ENCODE measurements around the gene COMT. TPM values are rescaled to one million over a fixed set of nuclear protein-coding genes. Genes with fewer than 3 reads are reported as not detected.

The COMT gene
- total RNA-seq, 1 experiment from 2014 or later, result 1.7 TPM

DNA sequence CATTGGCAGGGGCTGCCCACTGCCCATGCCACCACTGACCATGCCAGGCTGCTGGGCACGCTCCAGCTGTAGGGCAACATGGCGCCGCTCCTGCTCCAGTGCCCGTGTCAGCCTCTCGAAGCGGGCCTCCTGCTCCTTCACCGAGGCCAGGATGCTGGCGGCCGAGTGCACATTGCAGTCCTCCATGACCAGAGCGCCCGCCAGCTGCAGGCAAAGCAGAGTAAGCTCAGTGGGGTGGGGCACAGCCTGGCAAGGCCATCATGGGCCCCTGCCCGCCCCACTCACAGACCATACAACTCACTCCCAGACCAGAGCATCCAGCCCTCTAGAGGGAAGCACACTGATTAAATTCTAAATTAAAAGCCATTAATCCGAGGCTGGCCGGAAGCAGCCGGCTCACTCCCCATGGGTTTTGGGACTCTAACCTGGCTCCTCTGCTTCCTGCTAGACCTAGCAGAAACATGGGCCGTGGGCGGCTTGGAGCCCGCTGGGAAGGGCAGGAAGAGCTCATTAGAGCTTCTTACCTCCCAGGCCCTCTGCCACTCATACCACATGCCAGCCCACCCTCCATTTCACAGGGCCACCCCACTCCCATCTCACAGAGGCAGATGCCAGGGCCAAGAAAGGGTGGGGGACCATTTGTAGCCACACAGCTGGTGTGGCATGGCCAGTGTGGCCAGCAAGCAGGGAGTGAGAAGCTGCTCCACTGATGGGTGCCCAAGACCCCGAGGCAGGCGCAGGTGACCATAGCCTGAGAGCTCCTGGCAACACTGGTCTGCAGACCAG lies 49.2 kb downstream of the COMT start:
- Histone ChIP-seq H3K36me3 (replicated peaks; ENCODE audit: control insufficient read depth, insufficient read depth, low read length) (no peaks in the 10 kb centered on the region), H3K27me3 (ENCODE audit: control insufficient read depth, insufficient read depth, low read length) (no peaks in the 10 kb centered on the region), H3K4me3 (ENCODE audit: insufficient read depth, low read depth, low read length) (no peak overlapping the region)
- DNase-seq, result no peak

DNA sequence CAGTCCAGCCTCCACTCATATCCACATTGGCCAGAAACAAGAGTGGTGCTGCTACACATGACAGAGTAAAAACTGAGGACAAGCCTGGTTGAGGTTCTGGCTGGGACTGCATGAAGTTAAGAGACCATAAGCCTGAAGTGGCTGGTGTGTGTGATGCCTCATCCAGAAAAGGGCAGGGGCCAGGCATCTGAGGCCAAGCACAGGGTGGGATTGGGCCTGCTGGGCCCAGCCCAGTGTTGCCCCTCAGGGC lies 49.7 kb downstream of the COMT start:
- Histone ChIP-seq H3K4me3 (ENCODE audit: insufficient read depth, low read depth, low read length) (no peak overlapping the region), H3K36me3 (replicated peaks; ENCODE audit: control insufficient read depth, insufficient read depth, low read length) (no peaks in the 10 kb centered on the region), H3K27me3 (ENCODE audit: control insufficient read depth, insufficient read depth, low read length) (no peaks in the 10 kb centered on the region)
- no peak for DNase-seq

DNA sequence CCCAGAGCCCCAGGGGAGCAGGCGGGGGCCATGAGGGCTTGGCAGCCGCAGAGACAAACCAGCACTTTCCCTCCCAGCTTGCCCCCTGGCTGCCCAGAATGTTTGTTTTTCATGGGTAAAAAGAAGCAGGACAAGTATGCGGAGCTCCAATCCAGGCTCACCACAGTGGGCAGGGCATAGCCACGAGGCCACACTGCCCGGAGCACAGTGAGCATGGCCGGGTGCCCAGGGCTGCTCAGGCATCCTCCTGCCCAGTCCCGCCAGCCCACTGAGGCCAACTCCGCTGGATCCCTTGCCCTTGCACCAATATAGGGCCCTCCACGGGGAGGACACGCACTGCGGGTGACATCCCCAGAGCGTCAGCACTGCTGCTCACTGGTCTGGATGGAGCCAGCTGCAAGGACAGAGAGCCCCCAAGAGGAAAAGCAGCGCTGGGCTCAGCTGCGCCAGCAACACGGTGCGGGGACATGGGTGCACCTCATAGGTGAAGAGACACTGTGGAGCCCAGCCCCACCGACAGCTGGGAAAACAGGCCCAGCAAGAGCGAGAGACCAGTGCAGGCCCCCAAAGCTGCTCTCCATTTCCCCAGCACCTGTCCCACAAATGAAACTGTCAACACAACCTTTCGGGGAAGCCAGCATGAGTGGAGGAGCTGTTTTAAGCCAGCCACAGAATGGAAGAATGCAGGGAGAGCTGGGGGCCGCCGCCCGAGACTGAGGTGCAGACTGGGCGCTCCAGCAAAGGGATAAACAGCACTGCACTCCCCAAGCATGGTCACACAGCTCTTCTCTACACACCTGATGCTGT lies 50.3 kb downstream of the COMT start:
- no peak for DNase-seq
- Histone ChIP-seq H3K4me3 (ENCODE audit: insufficient read depth, low read depth, low read length) (no peak overlapping the region), H3K27me3 (ENCODE audit: control insufficient read depth, insufficient read depth, low read length) (no peaks in the 10 kb centered on the region), H3K36me3 (replicated peaks; ENCODE audit: control insufficient read depth, insufficient read depth, low read length) (no peaks in the 10 kb centered on the region)

DNA sequence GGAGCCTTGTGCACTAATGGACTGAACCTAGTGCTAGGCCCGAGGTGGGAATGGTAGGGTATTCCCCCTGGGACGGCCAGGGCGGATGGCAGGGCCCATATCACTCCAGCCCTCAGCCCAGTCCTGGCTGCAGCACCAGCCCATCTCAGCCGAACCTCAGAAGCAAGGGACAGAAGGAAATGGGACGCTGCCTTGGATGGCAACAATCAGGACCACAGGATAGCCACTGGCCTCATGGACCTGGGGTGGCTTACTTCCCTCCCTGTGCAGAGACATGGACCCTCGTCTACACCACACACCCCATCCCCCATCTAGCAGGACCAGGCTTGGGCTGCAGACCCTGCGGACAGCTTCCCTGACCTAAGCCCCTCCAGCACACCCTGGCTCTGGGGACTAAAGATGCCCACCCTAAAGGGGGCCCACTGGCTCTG lies 50.9 kb downstream of the COMT start:
- H3K36me3 ChIP-seq (replicated peaks; ENCODE audit: control insufficient read depth, insufficient read depth, low read length), result no peaks in the 10 kb centered on the region
- no peak for DNase-seq
- H3K4me3 ChIP-seq (ENCODE audit: insufficient read depth, low read depth, low read length), result no peak overlapping the region
- H3K27me3 ChIP-seq (ENCODE audit: control insufficient read depth, insufficient read depth, low read length), result no peaks in the 10 kb centered on the region

DNA sequence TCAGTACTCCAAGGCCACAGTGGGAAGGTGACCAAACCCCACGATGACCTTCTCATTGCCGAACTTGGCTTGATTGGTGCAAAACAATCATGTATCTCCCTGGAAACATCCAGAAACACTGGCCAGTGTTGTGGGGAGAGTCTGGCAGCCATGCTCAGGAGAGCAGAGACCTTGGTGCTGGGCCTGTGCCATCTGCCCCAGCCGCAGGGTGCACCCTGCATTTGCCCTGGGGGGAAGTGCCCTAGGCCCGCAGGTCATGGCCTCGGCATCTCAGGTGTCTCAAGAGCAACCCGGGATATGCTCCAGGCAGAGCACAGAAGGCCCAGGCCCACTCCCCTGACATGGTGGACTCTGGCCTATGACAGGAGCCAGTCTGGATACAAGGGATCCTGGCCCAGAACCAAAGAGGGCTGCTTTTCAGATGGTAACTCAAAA lies 51.4 kb downstream of the COMT start:
- H3K4me3 ChIP-seq (ENCODE audit: insufficient read depth, low read depth, low read length), result no peak overlapping the region
- no peaks in the 10 kb centered on the region for H3K36me3 ChIP-seq (replicated peaks; ENCODE audit: control insufficient read depth, insufficient read depth, low read length)
- no peak for DNase-seq
- no peaks in the 10 kb centered on the region for H3K27me3 ChIP-seq (ENCODE audit: control insufficient read depth, insufficient read depth, low read length)

DNA sequence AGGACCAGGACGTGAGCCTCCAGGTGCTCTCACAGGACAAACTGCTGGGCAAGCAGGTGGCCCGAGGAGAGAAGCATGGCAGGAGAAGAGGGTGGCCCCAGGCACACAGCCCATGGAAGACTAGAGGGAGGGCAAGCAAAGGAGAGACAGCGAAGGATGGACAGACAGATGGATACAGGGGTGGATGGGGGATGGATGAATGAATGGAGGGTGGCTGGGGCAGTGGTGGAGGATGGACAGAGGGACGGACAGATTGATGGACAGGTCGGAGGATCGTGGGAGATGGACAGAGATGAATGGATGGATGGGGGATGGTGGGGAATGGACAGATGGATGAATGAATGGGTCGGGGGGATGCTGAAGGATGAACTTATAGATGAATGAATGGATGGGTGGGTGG lies 52.4 kb downstream of the COMT start:
- Histone ChIP-seq H3K4me3 (ENCODE audit: insufficient read depth, low read depth, low read length) (no peak overlapping the region), H3K36me3 (replicated peaks; ENCODE audit: control insufficient read depth, insufficient read depth, low read length) (no peaks in the 10 kb centered on the region)
- DNase-seq, result no peak

DNA sequence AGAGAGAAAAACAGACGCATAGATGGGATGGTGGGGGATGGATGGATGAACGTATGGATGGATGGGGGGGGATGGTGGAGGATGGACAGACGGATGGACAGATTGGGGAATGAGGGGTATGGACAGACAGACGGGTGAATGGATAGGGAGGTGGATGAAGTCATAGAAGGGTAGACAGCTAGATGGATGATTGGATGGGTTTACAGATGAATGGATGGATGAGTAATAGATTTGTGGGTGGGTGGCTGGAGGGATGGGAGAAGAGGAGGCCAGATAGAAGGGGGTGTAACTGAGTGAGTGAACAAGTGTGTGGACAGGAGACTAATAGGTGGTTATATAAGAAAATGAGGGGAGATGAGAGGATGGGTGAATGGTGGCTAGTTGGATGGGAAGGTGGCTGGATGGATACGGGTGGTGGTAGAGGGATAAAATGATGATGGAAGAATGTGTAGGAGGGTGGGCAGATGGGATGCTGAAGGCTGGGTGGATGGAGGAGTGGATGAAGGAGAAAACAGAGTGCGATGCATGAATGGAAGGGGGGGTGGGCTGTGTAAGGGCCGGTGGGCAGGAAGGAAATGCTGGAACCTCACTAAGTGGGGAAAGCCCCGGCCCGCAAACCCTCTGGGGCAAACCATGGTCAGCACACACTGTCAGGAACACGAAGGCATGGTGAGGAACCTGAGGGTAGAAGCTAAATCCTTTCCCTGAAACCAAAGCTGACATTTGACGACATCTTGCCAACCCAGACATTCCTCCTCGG lies 53.5 kb downstream of the COMT start:
- DNase-seq, result no peak
- H3K36me3 ChIP-seq (replicated peaks; ENCODE audit: control insufficient read depth, insufficient read depth, low read length), result no peaks in the 10 kb centered on the region
- H3K4me3 ChIP-seq (ENCODE audit: insufficient read depth, low read depth, low read length), result no peak overlapping the region
- H3K27me3 ChIP-seq (ENCODE audit: control insufficient read depth, insufficient read depth, low read length), result no peaks in the 10 kb centered on the region

More for the DNA sequence above, 52.4 kb downstream of the COMT start:
- H3K27me3 ChIP-seq (ENCODE audit: control insufficient read depth, insufficient read depth, low read length), result no peaks in the 10 kb centered on the region

DNA sequence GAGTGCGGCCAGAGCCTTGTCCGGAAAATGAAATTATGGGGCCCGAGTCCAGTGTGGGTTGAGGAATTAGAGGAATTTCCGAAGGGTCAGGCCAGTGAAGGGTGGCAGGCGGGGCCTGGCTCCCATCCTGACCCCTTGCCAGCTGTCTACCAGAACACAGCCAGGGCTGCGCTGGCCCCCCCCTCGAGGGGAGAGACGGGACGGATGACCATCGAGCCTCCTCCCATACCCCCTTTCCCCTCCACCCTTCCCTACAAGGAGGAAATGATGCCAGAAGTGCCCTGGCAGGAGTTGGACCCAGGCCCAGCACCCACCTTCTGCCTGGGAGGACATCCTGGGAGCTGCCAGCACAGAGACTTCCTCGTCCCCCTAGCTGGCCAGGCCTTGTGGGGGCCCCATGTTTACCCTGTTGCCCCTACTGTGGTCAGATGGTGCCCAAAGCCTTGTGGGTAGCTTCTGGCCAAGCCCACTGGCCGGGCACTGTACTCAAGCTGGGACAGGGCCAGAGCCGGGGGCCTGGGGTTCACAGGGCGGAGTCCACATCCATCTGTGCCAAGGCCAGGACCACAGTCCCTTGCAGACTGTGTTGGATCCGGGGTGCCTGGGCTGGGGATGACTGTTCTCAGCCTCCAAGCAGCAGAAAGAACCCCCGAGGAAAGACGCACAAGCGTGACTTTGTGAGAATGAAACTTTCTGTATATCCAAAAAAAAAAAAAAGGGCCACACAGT lies 54.2 kb downstream of the COMT start:
- Histone ChIP-seq H3K4me3 (ENCODE audit: insufficient read depth, low read depth, low read length) (no peak overlapping the region), H3K36me3 (replicated peaks; ENCODE audit: control insufficient read depth, insufficient read depth, low read length) (no peaks in the 10 kb centered on the region), H3K27me3 (ENCODE audit: control insufficient read depth, insufficient read depth, low read length) (no peaks in the 10 kb centered on the region)
- no peak for DNase-seq

DNA sequence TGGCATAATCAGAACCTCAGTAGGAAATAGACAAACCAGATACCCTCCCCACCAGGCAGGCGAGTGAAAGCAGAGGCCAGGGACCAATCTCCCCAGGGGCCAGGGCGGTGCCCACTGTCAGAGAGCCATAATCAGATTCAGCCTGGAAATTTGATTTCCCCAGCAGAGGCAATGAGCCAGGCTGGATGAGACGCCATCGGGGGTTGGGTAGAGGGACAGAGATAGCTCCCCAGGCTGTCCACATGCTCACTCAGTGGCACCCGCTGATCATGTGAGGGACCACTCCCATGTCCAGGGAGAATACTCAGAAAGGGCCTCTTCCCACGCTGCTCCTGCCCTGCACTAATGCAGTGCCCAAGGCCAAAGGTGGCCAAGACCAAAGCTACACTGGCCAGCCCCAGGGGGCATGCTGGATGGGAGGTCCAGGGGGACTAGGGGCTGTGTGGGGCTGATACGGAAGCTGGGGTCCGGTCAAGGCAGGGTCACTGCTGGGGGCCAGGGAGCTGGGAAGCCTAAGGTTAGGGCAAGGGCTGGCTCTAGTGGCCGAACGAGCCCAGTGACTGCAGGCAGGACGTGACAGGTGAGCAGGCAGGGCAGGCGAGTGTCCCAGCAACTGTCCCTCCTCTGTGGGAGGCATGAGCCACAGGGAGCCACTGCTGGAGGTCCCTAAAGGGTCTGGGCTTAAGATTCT lies 55.3 kb downstream of the COMT start:
- no peak for DNase-seq
- Histone ChIP-seq H3K27me3 (ENCODE audit: control insufficient read depth, insufficient read depth, low read length) (no peaks in the 10 kb centered on the region), H3K36me3 (replicated peaks; ENCODE audit: control insufficient read depth, insufficient read depth, low read length) (no peaks in the 10 kb centered on the region), H3K4me3 (ENCODE audit: insufficient read depth, low read depth, low read length) (no peak overlapping the region)

DNA sequence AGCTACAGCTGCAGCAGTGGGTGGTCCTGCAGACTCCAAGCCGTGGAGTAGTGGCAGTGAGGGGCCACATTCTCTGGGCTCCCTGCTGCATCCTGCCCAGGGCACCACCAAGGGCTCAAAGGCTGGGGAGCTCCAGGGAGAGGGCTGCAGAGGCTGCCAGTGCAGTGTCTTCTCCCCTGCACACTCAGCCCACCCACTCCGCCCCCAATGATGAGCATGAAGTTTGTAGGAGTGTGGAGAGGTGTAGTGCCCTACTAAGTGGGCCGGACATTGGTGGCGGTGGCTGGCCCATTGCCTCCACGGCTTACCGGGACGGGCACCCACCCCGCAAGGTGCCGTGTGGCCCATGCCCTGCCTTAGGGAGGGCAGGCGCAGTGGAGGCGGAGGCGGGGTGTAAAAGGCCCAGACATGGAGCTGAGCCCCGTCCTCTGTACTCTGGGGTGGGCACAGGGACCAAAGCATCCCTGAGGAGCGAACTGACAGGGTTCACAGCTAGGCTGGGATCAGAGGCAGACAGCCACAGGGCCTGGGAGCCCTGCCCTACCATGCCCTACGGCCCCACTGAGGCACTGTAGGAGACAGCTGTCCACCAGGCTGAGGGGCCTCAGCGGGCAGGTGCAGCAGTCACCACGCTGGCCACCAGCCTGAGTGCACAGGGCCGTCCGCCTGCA lies 56.1 kb downstream of the COMT start:
- no peak for DNase-seq
- H3K36me3 ChIP-seq (replicated peaks; ENCODE audit: control insufficient read depth, insufficient read depth, low read length), result no peaks in the 10 kb centered on the region
- no peak overlapping the region for H3K4me3 ChIP-seq (ENCODE audit: insufficient read depth, low read depth, low read length)
- H3K27me3 ChIP-seq (ENCODE audit: control insufficient read depth, insufficient read depth, low read length), result no peaks in the 10 kb centered on the region

DNA sequence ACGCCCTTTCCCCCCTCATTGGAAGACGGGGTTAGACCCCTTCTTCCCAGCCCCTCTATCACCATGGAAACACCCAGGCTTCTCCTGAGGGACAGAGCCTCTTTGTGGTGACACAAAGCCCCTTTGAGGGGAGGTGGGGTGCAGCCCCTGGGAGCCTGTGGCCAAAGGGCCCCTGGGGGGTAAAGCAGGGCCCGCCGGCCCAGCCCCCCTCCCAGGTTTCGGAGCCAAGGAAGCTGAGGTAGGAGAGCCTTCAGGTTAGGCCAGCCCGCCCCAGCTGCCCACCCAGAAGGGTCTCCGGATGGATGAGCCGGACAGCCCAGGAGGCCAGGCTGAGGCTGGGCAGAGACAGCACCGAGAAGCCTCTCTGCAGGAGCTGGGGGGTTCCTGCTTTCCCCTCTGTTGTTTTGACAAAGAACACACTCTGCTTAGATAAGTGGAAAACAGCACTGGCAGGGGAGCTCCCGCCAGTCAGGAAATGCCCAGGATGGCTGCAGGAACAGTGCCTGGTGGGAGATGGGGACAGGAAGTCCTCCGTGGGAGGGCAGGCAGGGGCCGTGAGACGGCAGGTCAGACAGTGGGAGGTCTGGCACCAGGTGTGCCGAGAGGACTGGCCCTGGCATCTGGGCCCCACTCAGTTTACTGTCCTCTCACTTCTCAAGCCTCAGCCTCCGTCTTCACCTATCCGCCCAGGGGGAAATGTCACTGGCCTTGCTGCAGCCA lies 56.8 kb downstream of the COMT start:
- Histone ChIP-seq H3K36me3 (replicated peaks; ENCODE audit: control insufficient read depth, insufficient read depth, low read length) (no peaks in the 10 kb centered on the region), H3K4me3 (ENCODE audit: insufficient read depth, low read depth, low read length) (no peak overlapping the region), H3K27me3 (ENCODE audit: control insufficient read depth, insufficient read depth, low read length) (no peaks in the 10 kb centered on the region)
- DNase-seq, result peak; percentile 76

DNA sequence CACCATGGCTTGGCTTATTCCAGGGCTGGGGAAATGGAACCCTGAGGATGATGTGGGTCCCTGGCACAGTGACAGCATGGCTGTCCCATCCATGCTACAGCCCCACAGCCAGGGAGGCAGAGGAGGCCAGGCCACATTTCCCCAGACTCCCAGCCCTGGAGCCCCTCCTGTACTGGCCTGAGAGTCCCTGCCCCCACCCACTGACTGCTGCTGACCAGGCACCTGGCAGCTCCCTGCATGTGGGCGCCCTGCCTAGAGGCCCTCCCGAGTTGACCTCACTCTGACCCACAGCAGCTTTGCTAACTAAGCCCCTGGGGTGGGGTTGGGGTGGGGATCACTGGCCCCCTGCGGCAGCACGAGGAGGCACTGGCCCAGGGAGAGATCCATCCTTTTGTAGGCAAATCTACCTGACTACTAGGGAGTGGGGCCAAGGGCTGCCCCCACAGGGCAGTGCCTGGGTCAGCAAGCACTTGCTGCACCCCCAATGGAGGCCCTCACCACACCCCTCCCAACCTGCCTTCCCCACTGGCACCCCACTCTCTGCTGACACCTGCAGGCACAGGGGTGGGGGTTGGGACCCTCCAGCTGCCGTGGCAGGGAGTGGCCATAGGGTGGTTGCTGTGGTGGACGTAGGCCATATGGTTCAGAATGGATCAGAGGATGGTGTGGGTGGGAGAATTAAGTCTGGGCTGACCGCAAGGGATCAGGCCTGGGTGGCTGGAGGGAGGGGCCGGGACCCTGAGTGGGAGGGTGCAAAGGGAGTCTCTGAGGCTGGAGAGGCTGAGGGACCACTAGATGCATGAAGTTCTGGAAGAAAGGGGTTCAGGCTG lies 57.6 kb downstream of the COMT start:
- H3K36me3 ChIP-seq (replicated peaks; ENCODE audit: control insufficient read depth, insufficient read depth, low read length), result no peaks in the 10 kb centered on the region
- H3K4me3 ChIP-seq (ENCODE audit: insufficient read depth, low read depth, low read length), result no peak overlapping the region
- H3K27me3 ChIP-seq (ENCODE audit: control insufficient read depth, insufficient read depth, low read length), result no peaks in the 10 kb centered on the region
- peak; percentile 72 for DNase-seq

All from H7 (cell line).